Neural cell (in vitro differentiated cells): Measurements from ENCODE around the gene CC2D2B. TPM values are rescaled to one million over a fixed set of nuclear protein-coding genes. Genes with fewer than 3 reads are reported as not detected.
"Not testable (repeated sequence)": the region's sequence is repeated elsewhere in the genome, so short reads cannot be mapped to it uniquely, and the experiment has no call there.

ENCODE experiments used
- H2AFZ ChIP-seq: fragments of 200-600, 300-800 bp; sonication (generic), shearing (Covaris generic); 2 replicates; pipeline ENCODE4 v1.6.0; 2014; ENCODE audit warnings: low read depth, mild to moderate bottlenecking, antibody characterized with exemption, low read length, moderate library complexity
- H3F3A ChIP-seq: fragments of 200-600 bp; shearing (Covaris generic); 2 replicates; pipeline ENCODE4 v1.6.1; 2016; ENCODE audit warnings: mild to moderate bottlenecking, moderate library complexity, mixed read lengths, antibody characterized with exemption, low read length; ENCODE audit not compliant: insufficient read depth, poor library complexity, severe bottlenecking
- H3K27ac ChIP-seq: fragments of 200-600, 300-800 bp; sonication (generic), shearing (Covaris generic); 2 replicates; pipeline ENCODE4 v1.5.1; 2014; ENCODE audit warnings: mild to moderate bottlenecking, low read length, moderate library complexity
- H3K27me3 ChIP-seq: fragments of 300-800, 200-600 bp; sonication (generic), shearing (Covaris generic); 2 replicates; pipeline ENCODE4 v1.6.0; 2014; ENCODE audit warnings: mild to moderate bottlenecking, low read depth, low read length, moderate library complexity; ENCODE audit not compliant: insufficient read depth
- H3K36me3 ChIP-seq: fragments of 300-800, 200-600 bp; sonication (generic), shearing (Covaris generic); 2 replicates; pipeline ENCODE4 v1.5.1; 2014; ENCODE audit warnings: mild to moderate bottlenecking, antibody characterized with exemption, low read length, moderate library complexity; ENCODE audit not compliant: insufficient read depth
- H3K4me2 ChIP-seq: fragments of 300-800, 200-600 bp; sonication (generic), shearing (Covaris generic); 2 replicates; pipeline ENCODE4 v1.6.0; 2014; ENCODE audit warnings: mild to moderate bottlenecking, low read length
- H3K4me3 ChIP-seq: fragments of 300-800, 200-600 bp; sonication (generic), shearing (Covaris generic); 2 replicates; pipeline ENCODE4 v1.5.1; 2014; ENCODE audit warnings: mild to moderate bottlenecking, low read length, moderate library complexity
- H3K79me2 ChIP-seq: fragments of 200-600 bp; shearing (Covaris generic); replicated peaks from 2 replicates; pipeline ENCODE4 v1.6.0; 2014; ENCODE audit warnings: mild to moderate bottlenecking, low read length, moderate library complexity; ENCODE audit not compliant: insufficient read depth
- H3K9ac ChIP-seq: fragments of 300-800, 200-600 bp; sonication (generic), shearing (Covaris generic); 2 replicates; pipeline ENCODE4 v1.6.1; 2016; ENCODE audit warnings: mild to moderate bottlenecking, low read length, mixed read lengths
- H3K9me2 ChIP-seq: fragments of 200-600 bp; shearing (Covaris generic); 2 replicates; pipeline ENCODE4 v1.6.1; 2016; ENCODE audit warnings: mild to moderate bottlenecking, low read length, mixed read lengths; ENCODE audit not compliant: insufficient read depth
- H3K9me3 ChIP-seq: fragments of 200-600, 300-800 bp; sonication (generic), shearing (Covaris generic); 2 replicates; pipeline ENCODE4 v1.6.1; 2016; ENCODE audit warnings: mild to moderate bottlenecking, mixed run types, low read length, moderate library complexity, mixed read lengths
- H4K20me1 ChIP-seq: fragments of 200-600 bp; shearing (Covaris generic); 2 replicates; pipeline ENCODE4 v1.6.1; 2016; ENCODE audit warnings: mild to moderate bottlenecking, mixed run types; ENCODE audit not compliant: insufficient read depth
- EP300 ChIP-seq: fragments of 450-650 bp; conservative IDR thresholded peaks from 2 replicates; pipeline ENCODE4 v1.6.1; 2014; ENCODE audit warnings: antibody characterized with exemption, mild to moderate bottlenecking, moderate library complexity; ENCODE audit not compliant: poor library complexity, severe bottlenecking
- EZH2 ChIP-seq: fragments of 200-600, 300-800 bp; shearing (Covaris generic), sonication (generic); IDR thresholded peaks from 2 replicates; pipeline ENCODE4 v1.6.1; 2014; ENCODE audit warnings: antibody characterized with exemption, low read length, borderline replicate concordance, mild to moderate bottlenecking; ENCODE audit not compliant: insufficient read depth, poor library complexity, severe bottlenecking
- MXI1 ChIP-seq: fragments of 450-650 bp; conservative IDR thresholded peaks from 2 replicates; pipeline ENCODE4 v1.6.1; 2014; ENCODE audit warnings: antibody characterized with exemption, mild to moderate bottlenecking; ENCODE audit not compliant: poor library complexity, severe bottlenecking
- POLR2AphosphoS5 ChIP-seq: IDR thresholded peaks from 2 replicates; pipeline ENCODE4 v1.6.1; 2012
- RAD21 ChIP-seq: fragments of 450-650 bp; conservative IDR thresholded peaks from 2 replicates; pipeline ENCODE4 v1.6.1; 2014; ENCODE audit warnings: antibody characterized with exemption, mild to moderate bottlenecking, moderate library complexity
- SMC3 ChIP-seq: fragments of 450-650 bp; conservative IDR thresholded peaks from 2 replicates; pipeline ENCODE4 v1.6.1; 2014; ENCODE audit warnings: antibody characterized with exemption, mild to moderate bottlenecking, moderate library complexity; ENCODE audit not compliant: poor library complexity
- TAF1 ChIP-seq: IDR thresholded peaks from 2 replicates; pipeline ENCODE4 v1.6.1; 2012; ENCODE audit warnings: low read depth
- polyA plus RNA-seq: library from polyadenylated mRNA; depleted of rRNA; stranded (reverse); fragments of >200 nt; gene quantifications from 2 replicates; pipeline ENCODE4 v1.2.3, GENCODE V29; 2014
- TF ChIP-seq, protein P1 (sequence below): fragments of 450-650 bp; IDR thresholded peaks from 2 replicates; pipeline ENCODE4 v1.5.1; 2014; ENCODE audit warnings: antibody characterized with exemption, mild to moderate bottlenecking, moderate library complexity; ENCODE audit not compliant: poor library complexity, severe bottlenecking
- TF ChIP-seq, protein P2 (sequence below): IDR thresholded peaks from 2 replicates; pipeline ENCODE4 v1.6.1; 2012; ENCODE audit warnings: borderline replicate concordance

Gene CC2D2B
- polyA plus RNA-seq, 1 donor from 2014 or later, result 0.61 TPM

DNA sequence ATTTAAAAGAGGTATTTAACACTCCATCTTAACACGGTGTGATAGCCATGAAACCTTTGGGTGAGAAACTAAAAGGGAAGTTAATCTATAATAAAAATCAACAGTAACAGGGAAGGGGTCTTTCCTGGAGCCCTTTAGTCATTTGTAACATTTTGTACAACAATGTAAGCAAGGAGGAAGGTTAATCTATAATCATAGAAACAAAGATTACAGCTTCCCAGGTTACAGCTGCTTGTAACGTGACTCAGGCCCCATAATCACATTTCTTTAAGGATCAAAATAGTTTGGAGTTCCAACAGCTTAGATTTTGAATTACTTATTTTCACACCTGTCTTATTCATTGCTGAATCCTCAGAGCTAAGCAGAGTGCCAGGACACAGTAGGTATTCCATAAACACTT is 17.9 kb upstream of the CC2D2B start:
- no peaks in the 10 kb centered on the region for H4K20me1 ChIP-seq
- H3K4me3 ChIP-seq, result no peak overlapping the region
- no peaks in the 10 kb centered on the region for H3K79me2 ChIP-seq
- no peaks in the 10 kb centered on the region for H3K9me2 ChIP-seq
- no peak overlapping the region for H3K4me2 ChIP-seq
- no peaks in the 10 kb centered on the region for H3K9me3 ChIP-seq
- TF ChIP-seq EP300 (no peak), TAF1 (no peak), SMC3 (no peak), POLR2AphosphoS5 (no peak), MXI1 (no peak), EZH2 (no peak), RAD21 (no peak)
- TF ChIP-seq, protein P1, sequence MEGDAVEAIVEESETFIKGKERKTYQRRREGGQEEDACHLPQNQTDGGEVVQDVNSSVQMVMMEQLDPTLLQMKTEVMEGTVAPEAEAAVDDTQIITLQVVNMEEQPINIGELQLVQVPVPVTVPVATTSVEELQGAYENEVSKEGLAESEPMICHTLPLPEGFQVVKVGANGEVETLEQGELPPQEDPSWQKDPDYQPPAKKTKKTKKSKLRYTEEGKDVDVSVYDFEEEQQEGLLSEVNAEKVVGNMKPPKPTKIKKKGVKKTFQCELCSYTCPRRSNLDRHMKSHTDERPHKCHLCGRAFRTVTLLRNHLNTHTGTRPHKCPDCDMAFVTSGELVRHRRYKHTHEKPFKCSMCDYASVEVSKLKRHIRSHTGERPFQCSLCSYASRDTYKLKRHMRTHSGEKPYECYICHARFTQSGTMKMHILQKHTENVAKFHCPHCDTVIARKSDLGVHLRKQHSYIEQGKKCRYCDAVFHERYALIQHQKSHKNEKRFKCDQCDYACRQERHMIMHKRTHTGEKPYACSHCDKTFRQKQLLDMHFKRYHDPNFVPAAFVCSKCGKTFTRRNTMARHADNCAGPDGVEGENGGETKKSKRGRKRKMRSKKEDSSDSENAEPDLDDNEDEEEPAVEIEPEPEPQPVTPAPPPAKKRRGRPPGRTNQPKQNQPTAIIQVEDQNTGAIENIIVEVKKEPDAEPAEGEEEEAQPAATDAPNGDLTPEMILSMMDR, result no peak
- TF ChIP-seq, protein P2, sequence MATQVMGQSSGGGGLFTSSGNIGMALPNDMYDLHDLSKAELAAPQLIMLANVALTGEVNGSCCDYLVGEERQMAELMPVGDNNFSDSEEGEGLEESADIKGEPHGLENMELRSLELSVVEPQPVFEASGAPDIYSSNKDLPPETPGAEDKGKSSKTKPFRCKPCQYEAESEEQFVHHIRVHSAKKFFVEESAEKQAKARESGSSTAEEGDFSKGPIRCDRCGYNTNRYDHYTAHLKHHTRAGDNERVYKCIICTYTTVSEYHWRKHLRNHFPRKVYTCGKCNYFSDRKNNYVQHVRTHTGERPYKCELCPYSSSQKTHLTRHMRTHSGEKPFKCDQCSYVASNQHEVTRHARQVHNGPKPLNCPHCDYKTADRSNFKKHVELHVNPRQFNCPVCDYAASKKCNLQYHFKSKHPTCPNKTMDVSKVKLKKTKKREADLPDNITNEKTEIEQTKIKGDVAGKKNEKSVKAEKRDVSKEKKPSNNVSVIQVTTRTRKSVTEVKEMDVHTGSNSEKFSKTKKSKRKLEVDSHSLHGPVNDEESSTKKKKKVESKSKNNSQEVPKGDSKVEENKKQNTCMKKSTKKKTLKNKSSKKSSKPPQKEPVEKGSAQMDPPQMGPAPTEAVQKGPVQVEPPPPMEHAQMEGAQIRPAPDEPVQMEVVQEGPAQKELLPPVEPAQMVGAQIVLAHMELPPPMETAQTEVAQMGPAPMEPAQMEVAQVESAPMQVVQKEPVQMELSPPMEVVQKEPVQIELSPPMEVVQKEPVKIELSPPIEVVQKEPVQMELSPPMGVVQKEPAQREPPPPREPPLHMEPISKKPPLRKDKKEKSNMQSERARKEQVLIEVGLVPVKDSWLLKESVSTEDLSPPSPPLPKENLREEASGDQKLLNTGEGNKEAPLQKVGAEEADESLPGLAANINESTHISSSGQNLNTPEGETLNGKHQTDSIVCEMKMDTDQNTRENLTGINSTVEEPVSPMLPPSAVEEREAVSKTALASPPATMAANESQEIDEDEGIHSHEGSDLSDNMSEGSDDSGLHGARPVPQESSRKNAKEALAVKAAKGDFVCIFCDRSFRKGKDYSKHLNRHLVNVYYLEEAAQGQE, result no peak
- H3K27me3 ChIP-seq, result no peaks in the 10 kb centered on the region
- no peak overlapping the region for H2AFZ ChIP-seq
- no peaks in the 10 kb centered on the region for H3F3A ChIP-seq
- no peak overlapping the region for H3K27ac ChIP-seq
- no peak overlapping the region for H3K9ac ChIP-seq
- no peaks in the 10 kb centered on the region for H3K36me3 ChIP-seq

DNA sequence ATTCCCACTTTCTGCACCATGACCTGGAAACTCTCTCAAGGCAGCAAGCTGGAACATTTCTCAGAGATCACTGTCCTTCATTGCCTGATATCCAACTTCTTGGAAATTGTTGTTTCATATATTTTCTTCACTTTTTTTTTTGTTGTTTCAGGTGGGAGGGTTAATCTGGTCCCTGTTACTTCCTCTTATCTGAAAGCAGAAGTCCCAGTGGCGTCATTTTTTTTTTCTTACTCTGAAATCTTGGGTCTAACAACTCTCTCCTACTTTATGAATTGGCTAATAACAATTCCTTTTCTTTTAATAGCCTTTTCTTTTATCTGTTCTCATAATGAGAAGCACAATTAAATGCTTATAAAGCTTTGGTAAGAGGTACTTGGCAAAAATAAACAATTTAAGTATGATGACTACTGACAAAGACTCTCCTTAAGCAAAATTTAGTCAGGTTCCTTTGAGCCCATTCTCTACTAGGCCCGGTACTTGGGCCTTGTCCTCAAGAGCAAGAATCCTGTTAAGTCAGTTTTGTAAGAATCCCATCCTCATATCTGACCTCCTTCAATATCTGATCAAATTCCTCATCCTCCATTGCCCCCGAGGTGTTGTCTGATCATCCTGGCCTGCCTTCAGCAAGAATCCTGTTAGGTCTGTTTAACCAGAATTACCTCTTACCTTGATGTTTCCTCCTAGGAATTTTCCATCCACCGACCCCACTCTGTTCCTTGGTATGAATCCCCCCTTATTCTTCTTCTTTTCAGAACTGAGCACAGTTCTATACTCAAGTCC is 11.5 kb upstream of the CC2D2B start:
- Histone ChIP-seq H3F3A (no peaks in the 10 kb centered on the region), H3K36me3 (peaks cover 6% of the 10 kb centered on the region), H3K9me3 (no peaks in the 10 kb centered on the region), H3K27ac (no peak overlapping the region), H3K27me3 (no peaks in the 10 kb centered on the region), H4K20me1 (no peaks in the 10 kb centered on the region), H3K4me3 (no peak overlapping the region), H2AFZ (no peak overlapping the region), H3K79me2 (no peaks in the 10 kb centered on the region), H3K9me2 (no peaks in the 10 kb centered on the region), H3K9ac (no peak overlapping the region), H3K4me2 (no peak overlapping the region)
- TF ChIP-seq, protein P2, result no peak
- no peak for TF ChIP-seq SMC3
- no peak for TF ChIP-seq EP300

DNA sequence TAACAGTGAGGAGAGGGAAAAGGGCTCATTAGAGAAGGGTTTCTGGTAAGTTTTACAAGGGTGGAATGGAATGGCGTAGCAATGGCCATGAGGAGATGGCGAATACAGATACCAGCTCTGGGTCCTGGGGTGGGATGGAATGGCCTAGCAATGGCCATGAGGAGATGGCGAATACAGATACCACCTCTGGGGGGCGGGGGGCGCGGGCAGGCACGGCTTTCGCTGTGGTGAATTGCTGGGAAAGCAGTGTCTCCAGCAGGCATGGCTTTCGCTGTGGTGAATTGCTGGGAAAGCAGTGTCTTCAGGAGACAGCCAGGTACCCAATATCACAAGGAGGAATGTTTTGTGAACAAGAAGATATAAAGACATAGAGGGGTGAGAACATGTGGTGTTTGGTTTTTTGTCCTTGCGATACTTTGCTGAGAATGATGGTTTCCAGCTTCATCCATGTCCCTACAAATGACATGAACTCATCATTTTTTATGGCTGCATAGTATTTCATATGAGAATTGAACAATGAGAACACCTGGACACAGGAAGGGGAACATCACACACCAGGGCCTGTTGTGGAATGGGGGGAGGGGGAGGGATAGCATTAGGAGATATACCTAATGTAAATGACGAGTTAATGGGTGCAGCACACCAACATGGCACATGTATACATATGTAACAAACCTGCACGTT is 1.7 kb upstream of the CC2D2B start:
- not testable (repeated sequence) for H3K27me3 ChIP-seq, H3K4me3 ChIP-seq, H3K36me3 ChIP-seq, H3K79me2 ChIP-seq, H3K9me3 ChIP-seq, H4K20me1 ChIP-seq, H3K9me2 ChIP-seq, H3K4me2 ChIP-seq, H3F3A ChIP-seq, H3K27ac ChIP-seq, H3K9ac ChIP-seq, H2AFZ ChIP-seq
